SK-N-MC (cell line): ENCODE results near the gene AGPAT3.

Source experiments
- DNase-seq: peaks from one replicate; pipeline ENCODE4 v3.0.0-alpha.2; 2011; ENCODE audit warnings: low read depth, low spot score
- H3K27ac ChIP-seq: fragments of 200-600 bp; sonication (generic); 2 replicates; pipeline ENCODE4 v1.5.1; 2016; ENCODE audit warnings: mixed run types
- H3K36me3 ChIP-seq: fragments of 200-600 bp; sonication (generic); 2 replicates; pipeline ENCODE4 v1.6.1; 2017; ENCODE audit warnings: antibody characterized with exemption, low read length, mixed read lengths; ENCODE audit not compliant: insufficient read depth
- H3K4me3 ChIP-seq: fragments of 200-600 bp; sonication (generic); 2 replicates; pipeline ENCODE4 v1.5.1; 2016
- H3K9ac ChIP-seq: fragments of 200-600 bp; sonication (generic); 2 replicates; pipeline ENCODE4 v1.8.0; 2017; ENCODE audit warnings: mixed run types, mixed read lengths; ENCODE audit not compliant: insufficient read length
- H3K9me3 ChIP-seq: fragments of 200-600 bp; sonication (generic); 2 replicates; pipeline ENCODE4 v1.6.1; 2017; ENCODE audit warnings: low read depth, mild to moderate bottlenecking, antibody characterized with exemption, low read length, moderate library complexity, mixed read lengths
- EZH2 ChIP-seq: fragments of 200-600 bp; sonication (generic); IDR thresholded peaks from one replicate; pipeline ENCODE4 v1.6.1; 2017; ENCODE audit warnings: antibody characterized with exemption
- FOXP2 ChIP-seq: optimal IDR thresholded peaks from 2 replicates; pipeline ENCODE3; 2011; ENCODE audit warnings: mild to moderate bottlenecking, moderate library complexity; ENCODE audit not compliant: insufficient read depth; ENCODE audit errors: extremely low read length, control extremely low read depth
- POLR2AphosphoS5 ChIP-seq: IDR thresholded peaks from 2 replicates; pipeline ENCODE4 v1.6.1; 2012; ENCODE audit warnings: mild to moderate bottlenecking, low read depth, low read length, borderline replicate concordance

The AGPAT3 gene

GRCh38 chr21:43930074-43930847, 65.2 kb downstream of the AGPAT3 start:
- Histone ChIP-seq H3K4me3 (no peak overlapping the region), H3K9me3 (no peaks in the 10 kb centered on the region), H3K9ac (no peak overlapping the region), H3K36me3 (no peaks in the 10 kb centered on the region; the same call in 1 of the 2 replicates), H3K27ac (no peak overlapping the region)
- no peak for TF ChIP-seq FOXP2
- no peak for TF ChIP-seq POLR2AphosphoS5
- no peak for TF ChIP-seq EZH2
- no peak for DNase-seq

GRCh38 chr21:43930848-43931375, 65.9 kb downstream of the AGPAT3 start:
- H3K9ac ChIP-seq = no peak overlapping the region
- H3K9me3 ChIP-seq = no peaks in the 10 kb centered on the region
- no peak for DNase-seq
- H3K4me3 ChIP-seq = no peak overlapping the region
- H3K27ac ChIP-seq = no peak overlapping the region
- TF ChIP-seq POLR2AphosphoS5 = no peak
- TF ChIP-seq FOXP2 = no peak
- TF ChIP-seq EZH2 = no peak
- H3K36me3 ChIP-seq = no peaks in the 10 kb centered on the region; the same call in 1 of the 2 replicates

- no peak for DNase-seq
- Histone ChIP-seq H3K4me3 (no peak overlapping the region), H3K36me3 (no peaks in the 10 kb centered on the region; the same call in 1 of the 2 replicates), H3K9me3 (no peaks in the 10 kb centered on the region), H3K27ac (no peak overlapping the region), H3K9ac (no peak overlapping the region)
- no peak for TF ChIP-seq EZH2
- TF ChIP-seq POLR2AphosphoS5 = no peak
These were observed 66.5 kb downstream of the AGPAT3 start for GRCh38 chr21:43931489-43931888.

- DNase-seq = no peak
- Histone ChIP-seq H3K36me3 (no peaks in the 10 kb centered on the region; the same call in 1 of the 2 replicates), H3K9ac (no peak overlapping the region), H3K27ac (no peak overlapping the region), H3K4me3 (no peak overlapping the region), H3K9me3 (no peaks in the 10 kb centered on the region)
- no peak for TF ChIP-seq POLR2AphosphoS5
These were observed 67.0 kb downstream of the AGPAT3 start for GRCh38 chr21:43932005-43932404.

GRCh38 chr21:43933199-43933598, 68.2 kb downstream of the AGPAT3 start:
- DNase-seq = no peak
- TF ChIP-seq POLR2AphosphoS5 (no peak), FOXP2 (no peak)
- H3K4me3 ChIP-seq = no peak overlapping the region
- H3K27ac ChIP-seq = no peak overlapping the region
- no peaks in the 10 kb centered on the region; the same call in 1 of the 2 replicates for H3K36me3 ChIP-seq
- H3K9ac ChIP-seq = no peak overlapping the region
- no peaks in the 10 kb centered on the region for H3K9me3 ChIP-seq

GRCh38 chr21:43933680-43934079, 68.7 kb downstream of the AGPAT3 start:
- H3K36me3 ChIP-seq = no peaks in the 10 kb centered on the region
- no peak for TF ChIP-seq POLR2AphosphoS5
- no peak for TF ChIP-seq EZH2
- TF ChIP-seq FOXP2 = no peak

GRCh38 chr21:43934116-43934515, 69.1 kb downstream of the AGPAT3 start:
- Histone ChIP-seq H3K36me3 (no peaks in the 10 kb centered on the region), H3K4me3 (no peak overlapping the region), H3K9me3 (no peaks in the 10 kb centered on the region), H3K27ac (no peak overlapping the region), H3K9ac (no peak overlapping the region)
- TF ChIP-seq EZH2 (no peak), FOXP2 (no peak), POLR2AphosphoS5 (no peak)
- DNase-seq = no peak

More at GRCh38 chr21:43933680-43934079, 68.7 kb downstream of the AGPAT3 start:
- Histone ChIP-seq H3K27ac (no peak overlapping the region), H3K4me3 (no peak overlapping the region), H3K9ac (no peak overlapping the region), H3K9me3 (no peaks in the 10 kb centered on the region)
- no peak for DNase-seq

- TF ChIP-seq POLR2AphosphoS5 (no peak), EZH2 (no peak), FOXP2 (no peak)
- no peak overlapping the region for H3K27ac ChIP-seq
- no peaks in the 10 kb centered on the region for H3K9me3 ChIP-seq
- no peak for DNase-seq
- no peaks in the 10 kb centered on the region for H3K36me3 ChIP-seq
- no peak overlapping the region for H3K4me3 ChIP-seq
- H3K9ac ChIP-seq = no peak overlapping the region
These were observed 70.0 kb downstream of the AGPAT3 start for GRCh38 chr21:43934716-43935705.

GRCh38 chr21:43935711-43936110, 70.7 kb downstream of the AGPAT3 start:
- TF ChIP-seq POLR2AphosphoS5 (no peak), EZH2 (no peak)
- Histone ChIP-seq H3K4me3 (no peak overlapping the region), H3K9ac (no peak overlapping the region), H3K27ac (no peak overlapping the region), H3K36me3 (no peaks in the 10 kb centered on the region), H3K9me3 (no peaks in the 10 kb centered on the region)
- no peak for DNase-seq
